Fibroblast of lung (primary cell): ENCODE measurements around the gene CST11.

Source experiments
- CTCF ChIP-seq, 2 donors: IDR thresholded peaks in 1 of 2; conservative IDR thresholded peaks in 1 of 2; 1 replicate in 1 of 2; 2 replicates in 1 of 2; pipeline ENCODE4 v1.5.1; 2011 to 2012; ENCODE audit warnings: low read length in 2 of 2, control low read depth in 1 of 2, inconsistent platforms in 1 of 2, low read depth in 1 of 2, mild to moderate bottlenecking in 1 of 2
- EZH2 ChIP-seq: IDR thresholded peaks from 2 replicates; pipeline ENCODE4 v1.5.1; 2012; ENCODE audit warnings: low read length, control low read depth, mild to moderate bottlenecking; ENCODE audit errors: missing control alignments

- TF ChIP-seq CTCF (conservative IDR thresholded peaks at IDR 0.05 in 1 of 2, IDR thresholded peaks at IDR 0.05 in 1 of 2; ENCODE audit: low read depth in 1 of 2, low read length in 2 of 2) (no peak), EZH2 (no peak)
Observed at GRCh38 chr20:23490817-23491216, 38.1 kb upstream of the CST11 start, which contains the start of gene CST8.
